ENCODE data around the gene MAN2C1.
"Not testable (repeated sequence)": the region's sequence is repeated elsewhere in the genome, so short reads cannot be mapped to it uniquely, and the experiment has no call there.

MAN2C1 gene

DNA sequence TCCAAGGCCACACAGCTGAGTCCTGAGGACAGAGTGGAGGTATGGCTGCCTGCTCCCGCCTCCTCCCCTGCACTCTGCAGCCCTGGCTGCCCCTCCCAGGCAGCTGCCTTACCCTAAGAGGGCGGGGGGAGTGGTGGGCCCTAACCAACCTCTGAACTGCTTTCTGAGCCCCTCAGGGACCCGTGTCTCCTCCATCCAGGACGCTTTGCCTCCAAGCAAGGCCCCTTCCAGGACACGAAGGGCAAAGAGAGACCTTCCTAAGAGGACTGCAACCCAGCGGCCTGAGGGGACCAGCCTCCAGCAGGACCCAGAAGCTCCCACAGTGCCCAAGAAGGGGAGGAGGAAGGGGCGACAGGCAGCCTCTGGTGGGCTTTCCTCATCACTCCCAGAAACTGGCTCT is 14.0 kb downstream of the MAN2C1 start:
- H3K27ac ChIP-seq (ENCODE audit: insufficient read depth, low read length, poor library complexity, severe bottlenecking) = no peak overlapping the region
- H3K36me3 ChIP-seq (ENCODE audit: control insufficient read depth, insufficient read depth, low read length) = peaks cover 21% of the 10 kb centered on the region
- H3K9me3 ChIP-seq (ENCODE audit: control insufficient read depth, low read length) = peaks cover 8% of the 10 kb centered on the region
- peaks cover 8% of the 10 kb centered on the region for H3K4me1 ChIP-seq (ENCODE audit: control insufficient read depth, insufficient read depth, low read length, poor library complexity, severe bottlenecking)
- no peak for DNase-seq
- no peaks in the 10 kb centered on the region for H3K27me3 ChIP-seq (replicated peaks; ENCODE audit: control insufficient read depth, insufficient read depth, low read length, poor library complexity, severe bottlenecking)
- no peak overlapping the region for H3K4me3 ChIP-seq (ENCODE audit: insufficient read depth, low read depth, low read length, poor library complexity, severe bottlenecking)

GRCh38 chr15:75353604-75354003 is 14.8 kb downstream of the MAN2C1 start:
- Histone ChIP-seq H3K9me3 (ENCODE audit: control insufficient read depth, low read length) (peaks cover 14% of the 10 kb centered on the region), H3K27ac (ENCODE audit: insufficient read depth, low read length, poor library complexity, severe bottlenecking) (no peak overlapping the region), H3K27me3 (replicated peaks; ENCODE audit: control insufficient read depth, insufficient read depth, low read length, poor library complexity, severe bottlenecking) (no peaks in the 10 kb centered on the region), H3K4me1 (ENCODE audit: control insufficient read depth, insufficient read depth, low read length, poor library complexity, severe bottlenecking) (peaks cover 13% of the 10 kb centered on the region), H3K4me3 (ENCODE audit: insufficient read depth, low read depth, low read length, poor library complexity, severe bottlenecking) (no peak overlapping the region), H3K36me3 (ENCODE audit: control insufficient read depth, insufficient read depth, low read length) (peaks cover 17% of the 10 kb centered on the region)
- no peak for DNase-seq

GRCh38 chr15:75352186-75353080 is 16.0 kb downstream of the MAN2C1 start:
- H3K27ac ChIP-seq (ENCODE audit: insufficient read depth, low read length, poor library complexity, severe bottlenecking) = no peak overlapping the region
- no peak overlapping the region for H3K4me3 ChIP-seq (ENCODE audit: insufficient read depth, low read depth, low read length, poor library complexity, severe bottlenecking)
- H3K27me3 ChIP-seq (replicated peaks; ENCODE audit: control insufficient read depth, insufficient read depth, low read length, poor library complexity, severe bottlenecking) = no peaks in the 10 kb centered on the region
- no peak for DNase-seq
- peaks cover 21% of the 10 kb centered on the region for H3K4me1 ChIP-seq (ENCODE audit: control insufficient read depth, insufficient read depth, low read length, poor library complexity, severe bottlenecking)
- H3K36me3 ChIP-seq (ENCODE audit: control insufficient read depth, insufficient read depth, low read length) = peaks cover 11% of the 10 kb centered on the region
- H3K9me3 ChIP-seq (ENCODE audit: control insufficient read depth, low read length) = peaks cover 14% of the 10 kb centered on the region

GRCh38 chr15:75350601-75351361 is 17.6 kb downstream of the MAN2C1 start:
- peaks cover 24% of the 10 kb centered on the region for H3K4me1 ChIP-seq (ENCODE audit: control insufficient read depth, insufficient read depth, low read length, poor library complexity, severe bottlenecking)
- peaks cover 3% of the 10 kb centered on the region for H3K36me3 ChIP-seq (ENCODE audit: control insufficient read depth, insufficient read depth, low read length)
- H3K27ac ChIP-seq (ENCODE audit: insufficient read depth, low read length, poor library complexity, severe bottlenecking) = peak overlapping the region; percentile 62
- no peaks in the 10 kb centered on the region for H3K27me3 ChIP-seq (replicated peaks; ENCODE audit: control insufficient read depth, insufficient read depth, low read length, poor library complexity, severe bottlenecking)
- peaks cover 14% of the 10 kb centered on the region for H3K9me3 ChIP-seq (ENCODE audit: control insufficient read depth, low read length)
- H3K4me3 ChIP-seq (ENCODE audit: insufficient read depth, low read depth, low read length, poor library complexity, severe bottlenecking) = no peak overlapping the region
- DNase-seq = no peak

GRCh38 chr15:75349851-75350588 is 18.4 kb downstream of the MAN2C1 start:
- peaks cover 24% of the 10 kb centered on the region for H3K4me1 ChIP-seq (ENCODE audit: control insufficient read depth, insufficient read depth, low read length, poor library complexity, severe bottlenecking)
- no peaks in the 10 kb centered on the region for H3K27me3 ChIP-seq (replicated peaks; ENCODE audit: control insufficient read depth, insufficient read depth, low read length, poor library complexity, severe bottlenecking)
- peak overlapping the region; percentile 62 for H3K27ac ChIP-seq (ENCODE audit: insufficient read depth, low read length, poor library complexity, severe bottlenecking)
- peaks cover 3% of the 10 kb centered on the region for H3K36me3 ChIP-seq (ENCODE audit: control insufficient read depth, insufficient read depth, low read length)
- no peak overlapping the region for H3K4me3 ChIP-seq (ENCODE audit: insufficient read depth, low read depth, low read length, poor library complexity, severe bottlenecking)
- H3K9me3 ChIP-seq (ENCODE audit: control insufficient read depth, low read length) = peaks cover 14% of the 10 kb centered on the region
- DNase-seq = peak; percentile 67 to 75 (median 73)

DNA sequence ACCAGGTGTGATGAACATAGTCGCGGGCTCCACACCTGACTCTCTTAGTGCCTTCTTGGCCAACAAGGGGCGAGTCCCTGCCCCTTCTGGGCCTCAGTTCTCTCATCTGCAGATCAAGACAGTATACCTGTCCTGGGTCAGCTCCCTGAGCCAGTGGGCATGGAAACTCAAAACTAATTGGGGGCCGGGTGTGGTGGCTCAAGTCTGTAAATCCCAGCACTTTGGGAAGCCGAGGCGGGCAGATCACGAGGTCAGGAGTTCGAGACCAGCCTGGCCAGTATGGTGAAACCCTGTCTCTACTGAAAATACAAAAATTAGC is 19.1 kb downstream of the MAN2C1 start:
- not testable (repeated sequence) for H3K27ac ChIP-seq (ENCODE audit: insufficient read depth, low read length, poor library complexity, severe bottlenecking); H3K27me3 ChIP-seq (replicated peaks; ENCODE audit: control insufficient read depth, insufficient read depth, low read length, poor library complexity, severe bottlenecking); H3K36me3 ChIP-seq (ENCODE audit: control insufficient read depth, insufficient read depth, low read length); H3K4me3 ChIP-seq (ENCODE audit: insufficient read depth, low read depth, low read length, poor library complexity, severe bottlenecking); DNase-seq
- H3K4me1 ChIP-seq (ENCODE audit: control insufficient read depth, insufficient read depth, low read length, poor library complexity, severe bottlenecking) = peaks cover 24% of the 10 kb centered on the region
- H3K9me3 ChIP-seq (ENCODE audit: control insufficient read depth, low read length) = peaks cover 14% of the 10 kb centered on the region

- Histone ChIP-seq H3K27me3 (replicated peaks; ENCODE audit: control insufficient read depth, insufficient read depth, low read length, poor library complexity, severe bottlenecking) (no peaks in the 10 kb centered on the region), H3K27ac (ENCODE audit: insufficient read depth, low read length, poor library complexity, severe bottlenecking) (peak overlapping the region; percentile 53), H3K4me3 (ENCODE audit: insufficient read depth, low read depth, low read length, poor library complexity, severe bottlenecking) (no peak overlapping the region), H3K4me1 (ENCODE audit: control insufficient read depth, insufficient read depth, low read length, poor library complexity, severe bottlenecking) (peaks cover 24% of the 10 kb centered on the region), H3K9me3 (ENCODE audit: control insufficient read depth, low read length) (peaks cover 14% of the 10 kb centered on the region), H3K36me3 (ENCODE audit: control insufficient read depth, insufficient read depth, low read length) (no peaks in the 10 kb centered on the region)
- no peak for DNase-seq
Observed at GRCh38 chr15:75348562-75349350, 19.7 kb downstream of the MAN2C1 start.

DNA sequence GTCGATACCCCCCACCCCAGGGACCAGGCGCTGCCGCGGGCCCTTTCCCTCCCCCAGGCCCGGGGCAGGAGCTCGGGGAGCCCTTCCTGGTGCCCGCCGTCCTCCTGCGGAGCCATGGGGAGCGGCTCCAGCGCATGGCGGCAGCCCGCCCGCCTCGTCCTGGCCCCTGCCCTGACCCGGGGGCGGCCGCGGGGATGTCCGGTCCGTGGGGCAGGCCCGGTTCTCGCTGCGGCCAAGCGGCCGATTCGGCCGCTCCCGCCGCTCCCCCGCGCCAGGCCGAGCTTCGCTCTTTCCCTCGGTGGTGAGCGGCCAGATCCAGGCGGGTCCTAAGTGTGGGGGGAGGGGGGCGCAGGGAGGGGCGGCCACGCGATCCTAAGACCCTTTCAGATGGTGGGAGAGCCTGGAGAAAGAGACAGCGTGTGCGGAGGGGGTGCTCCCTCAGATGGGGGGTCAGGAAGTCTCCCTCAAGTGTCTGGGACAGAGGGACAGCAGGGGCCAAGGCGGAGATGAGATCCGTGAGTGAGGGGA is 20.3 kb downstream of the MAN2C1 start:
- Histone ChIP-seq H3K4me1 (ENCODE audit: control insufficient read depth, insufficient read depth, low read length, poor library complexity, severe bottlenecking) (peaks cover 24% of the 10 kb centered on the region), H3K27ac (ENCODE audit: insufficient read depth, low read length, poor library complexity, severe bottlenecking) (peak overlapping the region; percentile 53), H3K27me3 (replicated peaks; ENCODE audit: control insufficient read depth, insufficient read depth, low read length, poor library complexity, severe bottlenecking) (no peaks in the 10 kb centered on the region), H3K36me3 (ENCODE audit: control insufficient read depth, insufficient read depth, low read length) (no peaks in the 10 kb centered on the region), H3K9me3 (ENCODE audit: control insufficient read depth, low read length) (peaks cover 14% of the 10 kb centered on the region), H3K4me3 (ENCODE audit: insufficient read depth, low read depth, low read length, poor library complexity, severe bottlenecking) (peak overlapping the region; percentile 78)
- no peak for DNase-seq

All from effector memory CD4-positive, alpha-beta T cell (primary cell).